SK-N-DZ (cell line): Measurements from ENCODE around the gene CHD6.

Source experiments
- DNase-seq: peaks from one replicate; pipeline ENCODE4 v3.0.0-alpha.2; 2015; ENCODE audit warnings: low spot score

CHD6 gene

GRCh38 chr20:41623625-41624375, 5.6 kb upstream of the CHD6 start:
- DNase-seq = no peak

GRCh38 chr20:41622584-41622983, 4.4 kb upstream of the CHD6 start:
- no peak for DNase-seq

- no peak for DNase-seq
Observed at GRCh38 chr20:41621971-41622370, 3.8 kb upstream of the CHD6 start.

GRCh38 chr20:41621421-41621820, 3.2 kb upstream of the CHD6 start:
- DNase-seq = no peak

GRCh38 chr20:41619360-41620100, 1.4 kb upstream of the CHD6 start:
- peak; percentile 27 for DNase-seq

GRCh38 chr20:41618807-41619311, 682 bp upstream of the CHD6 start:
- DNase-seq = no peak

GRCh38 chr20:41617059-41617901, 897 bp downstream of the CHD6 start:
- peak; percentile 46 for DNase-seq

- peak; percentile 27 for DNase-seq
Observed at GRCh38 chr20:41616228-41616627, 1.9 kb downstream of the CHD6 start.

- no peak for DNase-seq
Observed at GRCh38 chr20:41615676-41616075, 2.5 kb downstream of the CHD6 start.

- DNase-seq = no peak
Observed at GRCh38 chr20:41615110-41615509, 3.1 kb downstream of the CHD6 start.

GRCh38 chr20:41613321-41613720, 4.9 kb downstream of the CHD6 start:
- no peak for DNase-seq

GRCh38 chr20:41609474-41609873, 8.7 kb downstream of the CHD6 start:
- no peak for DNase-seq

GRCh38 chr20:41608606-41609005, 9.6 kb downstream of the CHD6 start:
- no peak for DNase-seq

- no peak for DNase-seq
Observed at GRCh38 chr20:41607791-41608190, 10.4 kb downstream of the CHD6 start.

GRCh38 chr20:41604002-41604401, 14.2 kb downstream of the CHD6 start:
- no peak for DNase-seq

- no peak for DNase-seq
Observed at GRCh38 chr20:41601742-41602141, 16.4 kb downstream of the CHD6 start.

- DNase-seq = no peak
Observed at GRCh38 chr20:41600926-41601631, 17.1 kb downstream of the CHD6 start.

GRCh38 chr20:41599699-41600104, 18.5 kb downstream of the CHD6 start:
- DNase-seq = no peak

GRCh38 chr20:41598719-41599118, 19.5 kb downstream of the CHD6 start:
- DNase-seq = no peak

- no peak for DNase-seq
Observed at GRCh38 chr20:41594514-41595322, 23.5 kb downstream of the CHD6 start.
